H1 (cell line): ENCODE results near the gene UNC5B. TPM values are rescaled to one million over a fixed set of nuclear protein-coding genes. Genes with fewer than 3 reads are reported as not detected.
A peak's percentile ranks its signal among the peaks of the same experiment; 100 is the strongest.

Experiments
- CTCF ChIA-PET: fragments of 300-600 bp; sonication (Branson Sonifier 250); formaldehyde crosslinking; loops from one replicate; lab custom pipeline; 2021; ENCODE audit not compliant: partially characterized antibody; lab: Charles Lee
- POLR2A ChIA-PET: fragments of 300-600 bp; sonication (Branson Sonifier 250); formaldehyde crosslinking; loops from one replicate; lab custom pipeline; 2021; ENCODE audit warnings: inconsistent platforms; ENCODE audit not compliant: partially characterized antibody; lab: Charles Lee
- DNase-seq, 2 experiments: peaks; one replicate each; pipeline versions ENCODE4 v3.0.0 to v3.0.0-alpha.2; 2010 to 2022; ENCODE audit warnings: low spot score in 2 of 2, low read depth in 1 of 2, mixed read lengths in 1 of 2
- FAIRE-seq: peaks from 2 replicates; lab custom pipeline; 2011; peaks lifted over from hg19 to GRCh38; lab: Jason Lieb, UNC
- H2AFZ ChIP-seq: 2 replicates; pipeline ENCODE4 v1.8.1; 2012; ENCODE audit warnings: low read length, inconsistent platforms
- H2AK5ac ChIP-seq: 2 replicates; pipeline ENCODE4 v1.6.1; 2013; ENCODE audit warnings: low read depth, low read length
- H2BK120ac ChIP-seq: replicated peaks from 2 replicates; pipeline ENCODE3; 2013; ENCODE audit warnings: low read depth, low read length, inconsistent platforms
- H2BK12ac ChIP-seq: 2 replicates; pipeline ENCODE4 v1.6.1; 2013; ENCODE audit warnings: low read depth, low read length
- H2BK15ac ChIP-seq: 2 replicates; pipeline ENCODE4 v1.6.1; 2013; ENCODE audit warnings: low read length
- H2BK20ac ChIP-seq: 2 replicates; pipeline ENCODE4 v1.6.1; 2013; ENCODE audit warnings: low read length
- H2BK5ac ChIP-seq: 2 replicates; pipeline ENCODE4 v1.6.1; 2013; ENCODE audit warnings: low read depth, low read length
- H3K14ac ChIP-seq: 2 replicates; pipeline ENCODE4 v1.6.1; 2013; ENCODE audit warnings: inconsistent platforms; ENCODE audit not compliant: insufficient read length
- H3K18ac ChIP-seq: 2 replicates; pipeline ENCODE4 v1.6.1; 2013; ENCODE audit warnings: low read length; ENCODE audit errors: extremely low read depth
- H3K23ac ChIP-seq: 2 replicates; pipeline ENCODE4 v1.6.1; 2013; ENCODE audit warnings: inconsistent platforms; ENCODE audit not compliant: insufficient read length
- H3K23me2 ChIP-seq: 2 replicates; pipeline ENCODE4 v1.6.1; 2013; ENCODE audit warnings: low read depth, low read length
- H3K27ac ChIP-seq: 2 replicates; pipeline ENCODE4 v1.6.1; 2011; ENCODE audit warnings: low read depth, low read length, inconsistent platforms
- H3K27me3 ChIP-seq, 4 experiments: replicated peaks in 1 of 4; 1 replicate in 1 of 4; 2 replicates in 3 of 4; pipeline versions ENCODE4 v1.6.1 to v1.8.1; 2011 to 2013; ENCODE audit warnings: low read length in 3 of 4, mild to moderate bottlenecking in 3 of 4, inconsistent platforms in 2 of 4, mixed read lengths in 2 of 4, moderate library complexity in 1 of 4; ENCODE audit not compliant: control insufficient read depth in 3 of 4, insufficient read depth in 3 of 4; ENCODE audit errors: extremely low read depth in 1 of 4
- H3K36me3 ChIP-seq, 4 experiments: 2 replicates each; pipeline versions ENCODE4 v1.6.1 to v1.8.1; 2011 to 2013; ENCODE audit warnings: mild to moderate bottlenecking in 4 of 4, low read length in 3 of 4, moderate library complexity in 2 of 4, control low read depth in 1 of 4, inconsistent platforms in 1 of 4; ENCODE audit not compliant: insufficient read depth in 4 of 4, control insufficient read depth in 2 of 4
- H3K4ac ChIP-seq: replicated peaks from 2 replicates; pipeline ENCODE3; 2013; ENCODE audit warnings: low read length, low read depth, mixed read lengths, inconsistent platforms; ENCODE audit not compliant: insufficient read length
- H3K4me1 ChIP-seq, 4 experiments: replicated peaks in 1 of 4; 1 replicate in 1 of 4; 2 replicates in 3 of 4; pipeline versions ENCODE4 v1.6.1 to v1.8.1; 2011 to 2013; ENCODE audit warnings: low read length in 3 of 4, inconsistent platforms in 2 of 4, mixed read lengths in 1 of 4; ENCODE audit not compliant: insufficient read depth in 4 of 4, control insufficient read depth in 3 of 4
- H3K4me2 ChIP-seq, 2 experiments: 2 replicates each; pipeline versions ENCODE4 v1.6.1 to v1.8.1; 2011 to 2013; ENCODE audit warnings: low read depth in 2 of 2, low read length in 2 of 2, control low read depth in 1 of 2, inconsistent platforms in 1 of 2, mild to moderate bottlenecking in 1 of 2; ENCODE audit not compliant: insufficient read depth in 1 of 2
- H3K4me3 ChIP-seq, 4 experiments: fragments of 200-600, 300-600 bp in 1 of 4; sonication (generic), shearing (Covaris generic), sonication (Bioruptor Twin) in 1 of 4; 2 replicates each; pipeline versions ENCODE4 v1.5.1 to v1.8.1; 2011 to 2016; ENCODE audit warnings: low read length in 4 of 4, low read depth in 3 of 4, control low read depth in 2 of 4, inconsistent platforms in 2 of 4, mild to moderate bottlenecking in 2 of 4, mixed read lengths in 1 of 4, moderate library complexity in 1 of 4; ENCODE audit not compliant: insufficient read depth in 2 of 4; ENCODE audit errors: extremely low read depth in 1 of 4
- H3K56ac ChIP-seq: replicated peaks from 2 replicates; pipeline ENCODE3; 2013; ENCODE audit warnings: low read depth, mild to moderate bottlenecking, mixed read lengths, low read length, inconsistent platforms; ENCODE audit not compliant: insufficient read length
- H3K79me1 ChIP-seq: 2 replicates; pipeline ENCODE4 v1.6.1; 2013; ENCODE audit warnings: low read depth, low read length, control low read depth
- H3K79me2 ChIP-seq, 2 experiments: 2 replicates each; pipeline versions ENCODE4 v1.6.1 to v1.8.1; 2012 to 2013; ENCODE audit warnings: low read length in 2 of 2, mild to moderate bottlenecking in 2 of 2, inconsistent platforms in 1 of 2; ENCODE audit not compliant: insufficient read depth in 2 of 2, control insufficient read depth in 1 of 2
- H3K9ac ChIP-seq, 4 experiments: replicated peaks in 1 of 4; 1 replicate in 1 of 4; 2 replicates in 3 of 4; pipeline versions ENCODE4 v1.6.1 to v1.8.1; 2011 to 2013; ENCODE audit warnings: low read depth in 3 of 4, low read length in 3 of 4, control low read depth in 2 of 4, mild to moderate bottlenecking in 2 of 4, moderate library complexity in 2 of 4, inconsistent platforms in 1 of 4; ENCODE audit errors: extremely low read depth in 1 of 4
- H3K9me3 ChIP-seq, 2 experiments: 2 replicates each; pipeline versions ENCODE4 v1.6.1 to v1.8.1; 2012 to 2013; ENCODE audit warnings: mild to moderate bottlenecking in 2 of 2, moderate library complexity in 2 of 2, control low read depth in 1 of 2, inconsistent platforms in 1 of 2, low read depth in 1 of 2, low read length in 1 of 2, mixed read lengths in 1 of 2; ENCODE audit not compliant: insufficient read depth in 2 of 2
- H4K20me1 ChIP-seq, 2 experiments: replicated peaks in 1 of 2; 2 replicates each; pipeline versions ENCODE3 to v1.8.1; 2011 to 2013; ENCODE audit warnings: inconsistent platforms in 2 of 2, low read length in 2 of 2, mild to moderate bottlenecking in 1 of 2; ENCODE audit not compliant: insufficient read depth in 2 of 2, control insufficient read depth in 1 of 2
- H4K5ac ChIP-seq: 2 replicates; pipeline ENCODE4 v1.6.1; 2013; ENCODE audit warnings: low read length, low read depth, mixed read lengths, inconsistent platforms; ENCODE audit not compliant: insufficient read length
- H4K8ac ChIP-seq: 2 replicates; pipeline ENCODE4 v1.8.0; 2013; ENCODE audit warnings: mild to moderate bottlenecking, moderate library complexity, low read length, inconsistent platforms; ENCODE audit not compliant: insufficient read depth; ENCODE audit errors: extremely low read depth
- H4K91ac ChIP-seq: replicated peaks from 2 replicates; pipeline ENCODE3; 2013; ENCODE audit warnings: low read length, mixed read lengths, inconsistent platforms; ENCODE audit not compliant: insufficient read length
- ATF3 ChIP-seq: IDR thresholded peaks from 2 replicates; pipeline ENCODE4 v1.6.1; 2011; ENCODE audit warnings: low read depth, mild to moderate bottlenecking, low read length; ENCODE audit not compliant: insufficient read depth
- CHD2 ChIP-seq: IDR thresholded peaks from 2 replicates; pipeline ENCODE4 v1.6.1; 2012; ENCODE audit warnings: low read length, improper control_type of control experiment
- HDAC2 ChIP-seq, 2 experiments: fragments of 300-600 bp in 1 of 2; sonication (generic) in 1 of 2; IDR thresholded peaks; 2 replicates each; pipeline ENCODE4 v1.6.1; 2011 to 2012; ENCODE audit warnings: low read depth in 2 of 2, low read length in 2 of 2, mild to moderate bottlenecking in 2 of 2, moderate library complexity in 2 of 2, borderline replicate concordance in 1 of 2, inconsistent platforms in 1 of 2
- POU5F1 ChIP-seq: IDR thresholded peaks from 2 replicates; pipeline ENCODE4 v1.6.1; 2011; ENCODE audit warnings: low read depth, mild to moderate bottlenecking, low read length, moderate library complexity
- RXRA ChIP-seq: IDR thresholded peaks from 2 replicates; pipeline ENCODE4 v1.6.1; 2011; ENCODE audit warnings: low read depth, mild to moderate bottlenecking, low read length, moderate library complexity; ENCODE audit not compliant: insufficient read depth
- SP4 ChIP-seq: IDR thresholded peaks from 2 replicates; pipeline ENCODE4 v1.6.1; 2012; ENCODE audit warnings: low read length, inconsistent platforms
- TEAD4 ChIP-seq: IDR thresholded peaks from 2 replicates; pipeline ENCODE4 v1.6.1; 2012; ENCODE audit warnings: low read depth, low read length, inconsistent platforms, mixed read lengths
- WGBS, 2 experiments: shearing (Covaris generic) in 1 of 2; methylation state at CpG; one replicate each; pipeline versions ENCODE4 v1.1.6 to v1.1.7; 2013 to 2015; ENCODE audit warnings: low lambda C conversion rate in 2 of 2, mixed read lengths in 2 of 2, inconsistent platforms in 1 of 2, low coverage in 1 of 2, missing lambda C conversion rate in 1 of 2; ENCODE audit not compliant: insufficient replicate concordance in 2 of 2, insufficient coverage in 1 of 2, insufficient read length in 1 of 2; ENCODE audit errors: extremely low coverage in 1 of 2, missing lambda C conversion rate in 1 of 2; 5-methylcytosine and 5-hydroxymethylcytosine counted together
- polyA plus RNA-seq, 7 experiments: library from polyadenylated mRNA; depleted of rRNA in 3 of 7; stranded (reverse) in 5 of 7; unstranded in 2 of 7; fragments of >200 nt in 5 of 7; fragments of 200-250 nt in 2 of 7; gene quantifications; 1 replicate in 5 of 7; 2 replicates in 1 of 7; 4 replicates in 1 of 7; pipeline versions ENCODE4 v1.2.1 to v1.2.3, GENCODE V29; 2011 to 2013; ENCODE audit warnings: missing spikeins in 2 of 7, mixed read lengths in 2 of 7
- total RNA-seq: library from RNA; stranded (reverse); fragmentation: NEBNext Ultra II Directional; extraction: Animal tissue kit (Norgen Biotek cat#: 25700); gene quantifications from 2 replicates; pipeline ENCODE4 v1.2.1, GENCODE V29; 2021

UNC5B gene
- total and polyA plus RNA-seq, 2 of the 8 experiments (the other 6 are each of a cell fraction or from before 2014, with no cell fraction given): 27.9 to 31.8 TPM

GRCh38 chr10:71245420-71246325 lies 33.3 kb downstream of the UNC5B start:
- H3K9ac ChIP-seq: no peak overlapping the region; a peak in 1 of 7 replicates
- H3K56ac ChIP-seq: no peak overlapping the region
- no peak overlapping the region for H2BK120ac ChIP-seq
- H3K27me3 ChIP-seq: no peaks in the 10 kb centered on the region; a peak in 1 of 7 replicates
- H2BK15ac ChIP-seq: no peak overlapping the region
- no peak for FAIRE-seq
- no peak overlapping the region for H4K5ac ChIP-seq
- H3K18ac ChIP-seq: peak overlapping the region; percentile 19; the same call in 1 of the 2 replicates
- 0 out of 2 replicates have a peak overlapping the region, but pooled peaks have one; percentile 39 for H2BK12ac ChIP-seq
- no peak overlapping the region for H3K4me3 ChIP-seq
- H3K27ac ChIP-seq: no peak overlapping the region
- H3K23me2 ChIP-seq: no peaks in the 10 kb centered on the region
- peak overlapping the region; percentile 27 for H4K91ac ChIP-seq
- H3K9me3 ChIP-seq: no peaks in the 10 kb centered on the region
- no peak overlapping the region for H3K14ac ChIP-seq
- H3K23ac ChIP-seq: no peak overlapping the region
- peaks cover 0 to 3% of the 10 kb centered on the region in 2 experiments; a peak in 1 of 4 replicates for H3K79me2 ChIP-seq
- 0 out of 2 replicates have a peak overlapping the region, but pooled peaks have one; percentile 32 for H2BK20ac ChIP-seq
- H3K79me1 ChIP-seq: peaks cover 11% of the 10 kb centered on the region
- H3K4me2 ChIP-seq: no peak overlapping the region
- no peak overlapping the region for H2AFZ ChIP-seq
- POLR2A ChIA-PET: interaction anchor here (1.1 to 1.2 kb wide), 4 partner anchors 10 to 22 kb away, joined by 3 to 4 read pairs (median 3); no protein-coding TSS in a partner anchor
- peak overlapping the region; percentile 38; the same call in 1 of the 2 replicates for H4K8ac ChIP-seq
- WGBS, 2 experiments: 85% methylated on average over 21 of the region's 21 CpGs; no CpG with 5 or more reads in 1 of the 2 experiments
- no peak overlapping the region for H3K4ac ChIP-seq
- no peak for DNase-seq
- H4K20me1 ChIP-seq: peaks cover 10 to 15% of the 10 kb centered on the region in 2 experiments
- CTCF ChIA-PET: interaction anchor here (0.9 to 7.2 kb wide), 12 partner anchors 9 to 323 kb away, joined by 3 to 72 read pairs (median 6); no protein-coding TSS in a partner anchor
- no peaks in the 10 kb centered on the region for H3K36me3 ChIP-seq
- TF ChIP-seq RXRA (no peak), CHD2 (no peak), POU5F1 (no peak), HDAC2 (IDR thresholded peaks at IDR 0.05; ENCODE audit: borderline replicate concordance in 1 of 2, low read depth in 2 of 2, low read length in 2 of 2) (no peak), SP4 (no peak), ATF3 (no peak), TEAD4 (no peak)
- H2BK5ac ChIP-seq: 0 out of 2 replicates have a peak overlapping the region, but pooled peaks have one; percentile 39
- H3K4me1 ChIP-seq: peaks cover 0 to 1% (median 0%) of the 10 kb centered on the region in 4 experiments; a peak in 2 of 7 replicates
- H2AK5ac ChIP-seq: no peak overlapping the region
